22Rv1 (cell line): ENCODE measurements around the gene NOC3L.

Experiments
- H3K27ac ChIP-seq: fragments of 450-650 bp; 2 replicates; pipeline ENCODE4 v1.5.1; 2017
- ZFX ChIP-seq: fragments of 450-650 bp; IDR thresholded peaks from 2 replicates; pipeline ENCODE4 v1.6.1; 2017; ENCODE audit warnings: antibody characterized with exemption, borderline replicate concordance
- TF ChIP-seq, protein P1 (sequence below): fragments of 450-650 bp; IDR thresholded peaks from 2 replicates; pipeline ENCODE4 v1.5.1; 2017; ENCODE audit warnings: mild to moderate bottlenecking

The NOC3L gene

DNA sequence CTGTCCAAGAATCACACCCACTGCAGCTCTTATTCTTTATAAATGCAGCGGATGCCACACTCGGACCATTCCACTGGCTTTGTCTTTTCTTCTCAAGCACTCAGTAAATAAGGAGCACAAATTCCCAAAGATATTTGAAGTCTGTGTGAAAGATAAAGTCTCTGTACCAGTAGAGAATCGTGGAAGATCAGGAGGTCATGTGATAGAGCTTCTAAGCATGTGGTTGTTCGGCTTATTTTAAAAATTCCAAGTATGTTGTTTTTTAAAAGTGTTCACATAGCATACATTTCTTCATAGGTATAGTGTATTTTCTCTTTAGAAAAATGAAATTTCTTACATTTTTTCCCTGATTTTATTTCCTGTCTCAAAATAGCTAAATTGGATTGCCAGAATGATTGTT, 75.8 kb downstream of the NOC3L start:
- H3K27ac ChIP-seq: no peak overlapping the region
- TF ChIP-seq, protein P1, sequence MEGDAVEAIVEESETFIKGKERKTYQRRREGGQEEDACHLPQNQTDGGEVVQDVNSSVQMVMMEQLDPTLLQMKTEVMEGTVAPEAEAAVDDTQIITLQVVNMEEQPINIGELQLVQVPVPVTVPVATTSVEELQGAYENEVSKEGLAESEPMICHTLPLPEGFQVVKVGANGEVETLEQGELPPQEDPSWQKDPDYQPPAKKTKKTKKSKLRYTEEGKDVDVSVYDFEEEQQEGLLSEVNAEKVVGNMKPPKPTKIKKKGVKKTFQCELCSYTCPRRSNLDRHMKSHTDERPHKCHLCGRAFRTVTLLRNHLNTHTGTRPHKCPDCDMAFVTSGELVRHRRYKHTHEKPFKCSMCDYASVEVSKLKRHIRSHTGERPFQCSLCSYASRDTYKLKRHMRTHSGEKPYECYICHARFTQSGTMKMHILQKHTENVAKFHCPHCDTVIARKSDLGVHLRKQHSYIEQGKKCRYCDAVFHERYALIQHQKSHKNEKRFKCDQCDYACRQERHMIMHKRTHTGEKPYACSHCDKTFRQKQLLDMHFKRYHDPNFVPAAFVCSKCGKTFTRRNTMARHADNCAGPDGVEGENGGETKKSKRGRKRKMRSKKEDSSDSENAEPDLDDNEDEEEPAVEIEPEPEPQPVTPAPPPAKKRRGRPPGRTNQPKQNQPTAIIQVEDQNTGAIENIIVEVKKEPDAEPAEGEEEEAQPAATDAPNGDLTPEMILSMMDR: no peak
- no peak for TF ChIP-seq ZFX

DNA sequence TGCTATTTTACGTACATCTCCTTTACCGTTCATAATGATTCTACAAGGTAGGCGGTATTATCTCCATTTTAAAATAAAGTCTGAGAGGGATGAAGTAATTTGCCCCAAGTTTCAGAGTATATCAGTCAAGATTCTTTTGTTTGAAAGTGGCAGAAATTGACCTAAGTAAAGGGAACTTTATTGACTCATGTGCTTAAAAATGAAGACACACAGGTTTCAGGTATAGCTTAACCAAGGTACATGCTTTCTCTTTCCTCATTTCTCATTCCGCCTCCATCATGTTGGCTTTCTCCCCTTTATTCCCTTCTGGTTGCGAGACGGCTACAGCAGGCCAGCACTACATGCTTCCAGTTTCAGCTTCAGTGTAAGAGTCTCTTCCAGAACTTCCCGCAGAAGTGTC, 77.5 kb downstream of the NOC3L start:
- no peak for TF ChIP-seq ZFX
- TF ChIP-seq, protein P1: no peak
- H3K27ac ChIP-seq: no peak overlapping the region
